ENCODE data around the gene HSPA14.

GRCh38 chr10:14910953-14911352 is 72.8 kb downstream of the HSPA14 start:
- no peak for TF ChIP-seq POLR2AphosphoS5 (IDR thresholded peaks at IDR 0.05)
- TF ChIP-seq CTCF (IDR thresholded peaks at IDR 0.05), result no peak
- no peak for TF ChIP-seq POLR2A (IDR thresholded peaks at IDR 0.05)
- no peak for TF ChIP-seq EP300 (IDR thresholded peaks at IDR 0.05)
